HG02763 (cell line): ENCODE measurements around the gene DPEP2NB.
A peak's percentile ranks its signal among the peaks of the same experiment; 100 is the strongest.
"Not testable (repeated sequence)": the region's sequence is repeated elsewhere in the genome, so short reads cannot be mapped to it uniquely, and the experiment has no call there.

Experiments used
- ATAC-seq: cut with Tn5 transposase; IDR thresholded peaks from one replicate; pipeline ENCODE4 v1.9.1; 2021; ENCODE audit warnings: mild to moderate bottlenecking, moderate library complexity; ENCODE audit not compliant: unreplicated experiment

The DPEP2NB gene

DNA sequence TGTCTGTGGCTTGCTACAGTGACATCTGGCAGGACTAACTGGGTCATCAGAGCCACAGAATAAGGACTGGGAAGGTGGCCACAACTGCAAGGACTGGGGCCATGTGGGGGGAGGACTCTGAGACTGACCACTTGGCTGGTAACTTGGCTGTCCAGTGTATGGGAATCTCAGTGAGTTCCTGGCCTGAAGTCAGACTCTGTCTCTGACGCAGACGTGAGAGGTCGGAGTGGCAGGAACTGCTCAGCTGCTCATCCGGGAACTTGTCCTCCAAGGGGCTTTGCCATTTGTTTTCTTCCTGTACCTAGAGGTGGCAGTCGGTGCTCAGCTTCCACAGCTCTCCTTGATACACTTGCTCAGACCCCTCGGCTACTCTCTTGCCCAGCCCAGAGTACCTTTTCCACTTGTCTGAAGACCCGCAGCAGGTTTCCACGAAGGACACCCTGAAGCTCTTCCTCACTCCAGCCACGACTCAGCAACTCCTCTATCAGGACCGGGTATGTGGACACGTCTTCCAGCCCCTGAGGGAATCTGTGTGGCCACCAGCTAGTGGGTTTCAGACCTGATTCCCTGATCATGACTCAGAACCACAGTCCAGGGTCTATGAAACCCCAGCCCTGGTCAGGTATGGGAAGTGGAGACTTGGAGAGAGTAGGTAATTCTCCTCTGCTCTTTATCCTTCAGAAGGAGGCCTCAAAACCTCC, 28.1 kb downstream of the DPEP2NB start:
- no peak for ATAC-seq

DNA sequence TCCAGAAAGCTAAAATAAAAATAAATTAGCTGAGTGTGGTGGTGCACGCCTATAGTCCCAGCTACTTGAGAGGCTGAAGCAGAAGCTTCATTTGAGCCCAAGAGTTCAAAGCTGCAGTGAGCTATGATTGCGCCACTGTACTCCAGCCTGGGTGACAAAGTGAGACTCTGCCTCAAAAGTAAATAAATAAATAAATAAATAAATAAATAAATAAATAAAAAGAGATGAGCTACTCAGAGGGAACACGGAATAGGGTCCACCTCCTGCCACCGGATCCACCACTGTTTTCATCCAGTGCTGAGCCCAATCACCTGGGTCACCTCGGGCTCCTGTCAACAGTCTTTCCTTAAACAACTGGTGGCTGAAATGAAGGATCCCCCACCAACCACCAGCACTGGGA, 28.8 kb downstream of the DPEP2NB start:
- no peak for ATAC-seq

DNA sequence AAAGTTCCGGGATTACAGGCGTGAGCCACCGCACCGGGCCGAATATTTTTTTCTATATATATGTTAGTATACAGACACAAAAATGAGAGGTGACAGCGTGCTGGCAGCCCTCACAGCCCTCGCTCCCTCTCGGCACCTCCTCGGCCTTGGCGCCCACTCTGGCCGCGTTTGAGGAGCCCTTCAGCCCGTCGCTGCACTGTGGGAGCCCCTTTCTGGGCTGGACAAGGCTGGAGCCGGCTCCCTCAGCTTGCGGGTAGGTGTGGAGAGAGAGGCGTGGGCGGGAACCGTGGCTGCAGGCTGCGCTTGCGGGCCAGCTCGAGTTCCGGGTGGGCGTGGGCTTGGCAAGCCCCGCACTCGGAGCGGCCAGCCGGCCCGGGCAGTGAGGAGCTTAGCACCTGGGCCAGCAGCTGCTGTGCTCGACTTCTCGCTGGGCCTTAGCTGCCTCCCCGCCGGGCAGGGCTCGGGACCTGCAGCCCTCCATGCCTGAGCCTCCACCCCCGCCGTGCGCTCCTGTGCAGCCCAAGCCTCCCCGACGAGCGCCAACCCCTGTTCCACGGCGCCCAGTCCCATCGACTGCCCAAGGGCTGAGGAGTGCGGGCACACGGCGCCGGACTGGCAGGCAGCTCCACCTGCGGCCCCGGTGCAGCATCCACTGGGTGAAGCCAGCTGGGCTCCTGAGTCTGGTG, 33.6 kb downstream of the DPEP2NB start:
- no peak for ATAC-seq

DNA sequence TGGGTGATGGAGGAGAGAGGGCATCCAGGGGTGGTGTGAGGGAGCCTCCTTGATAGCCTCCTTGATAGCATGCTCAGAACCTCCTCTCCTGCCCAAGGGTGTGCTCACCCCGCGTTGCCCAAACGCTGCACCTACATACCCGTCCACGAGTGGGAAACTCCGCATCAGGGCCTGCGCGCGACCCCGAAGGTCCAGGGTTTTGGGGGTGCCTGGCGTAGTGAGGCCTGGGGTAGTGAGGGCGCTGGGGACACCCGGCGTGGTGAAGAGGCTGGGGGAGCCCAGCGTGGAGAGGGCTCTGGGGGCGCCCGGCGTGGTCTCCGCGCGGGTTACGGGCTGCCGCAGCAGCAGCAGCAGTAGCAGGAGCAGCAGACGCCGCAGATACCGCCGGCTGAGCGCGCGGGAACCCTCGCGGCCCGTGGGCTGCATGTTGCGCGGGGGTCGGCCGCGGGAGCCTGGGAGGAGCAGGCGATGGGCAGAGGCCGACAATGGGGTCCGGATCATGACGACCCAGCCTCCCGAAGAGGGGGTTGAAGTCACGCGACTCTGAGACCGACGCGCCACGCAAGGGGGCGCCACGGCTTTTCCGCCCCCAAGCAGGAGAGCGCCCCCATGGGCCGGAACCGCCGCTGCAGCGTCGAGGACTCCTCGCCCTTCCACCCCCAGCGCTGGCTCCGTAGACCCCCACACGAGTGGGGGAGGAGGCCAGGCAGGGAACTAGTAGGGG, 35.6 kb downstream of the DPEP2NB start, which contains the start of gene DPEP3:
Gene DPEP3, minus strand, starts transcription at position 545 of the 724 bp plus-strand sequence. Its CDS starts 119 bp downstream, at position 426.
- no peak for ATAC-seq

DNA sequence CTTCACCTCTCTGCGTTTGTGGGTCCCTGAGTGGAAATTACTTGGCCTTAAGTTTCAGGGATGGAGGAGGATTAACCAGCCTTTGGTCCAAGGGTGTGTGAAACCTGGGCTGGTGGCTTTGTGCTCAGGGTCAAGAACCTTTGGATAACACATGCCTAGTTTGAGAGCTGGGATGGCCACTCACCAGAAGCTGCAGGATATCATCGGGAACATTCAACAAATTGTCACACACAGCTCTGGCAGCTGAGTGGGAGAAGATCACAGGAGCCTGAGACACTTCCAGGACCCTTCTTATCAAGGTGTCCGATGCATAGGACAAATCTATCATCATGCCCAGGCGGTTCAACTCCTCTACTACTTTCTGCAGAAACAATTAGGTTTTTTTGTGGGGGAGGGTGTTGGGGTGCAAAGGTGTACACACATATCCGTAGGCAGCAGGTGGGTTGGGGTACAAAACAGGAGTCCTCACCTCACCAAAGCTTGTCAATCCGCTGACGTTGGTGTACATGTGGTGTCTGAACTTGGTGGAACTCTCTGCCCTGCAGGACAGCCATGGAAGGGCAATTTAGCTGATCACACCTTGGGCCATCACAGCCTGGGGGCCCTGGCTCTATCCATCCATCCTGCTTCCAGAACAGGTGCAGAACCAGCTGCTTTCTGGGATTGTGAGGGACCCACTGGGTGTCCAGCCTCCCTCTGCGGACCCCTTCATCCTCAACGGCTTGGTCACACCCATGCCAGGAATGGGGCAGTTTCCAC, 38.1 kb downstream of the DPEP2NB start:
- no peak for ATAC-seq

DNA sequence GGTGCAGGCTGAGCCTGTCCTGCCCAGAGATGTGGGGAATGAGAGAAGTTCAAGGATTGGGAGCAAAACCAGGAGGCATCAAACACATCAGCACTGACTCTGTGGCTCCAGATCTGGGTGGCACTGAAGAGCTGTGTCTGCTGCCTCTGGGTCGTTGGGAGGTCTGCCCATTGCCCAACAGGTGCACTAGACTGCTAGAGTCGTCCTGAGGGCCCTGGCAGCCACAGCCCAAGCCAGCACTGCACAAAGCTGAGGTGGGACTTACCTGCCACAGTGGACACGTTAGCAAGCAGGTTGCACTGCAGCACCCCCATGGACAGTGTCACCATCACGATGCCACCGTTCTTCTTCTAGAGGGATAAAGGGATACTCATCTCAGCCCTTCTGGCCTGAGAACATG, 38.7 kb downstream of the DPEP2NB start:
- no peak for ATAC-seq

DNA sequence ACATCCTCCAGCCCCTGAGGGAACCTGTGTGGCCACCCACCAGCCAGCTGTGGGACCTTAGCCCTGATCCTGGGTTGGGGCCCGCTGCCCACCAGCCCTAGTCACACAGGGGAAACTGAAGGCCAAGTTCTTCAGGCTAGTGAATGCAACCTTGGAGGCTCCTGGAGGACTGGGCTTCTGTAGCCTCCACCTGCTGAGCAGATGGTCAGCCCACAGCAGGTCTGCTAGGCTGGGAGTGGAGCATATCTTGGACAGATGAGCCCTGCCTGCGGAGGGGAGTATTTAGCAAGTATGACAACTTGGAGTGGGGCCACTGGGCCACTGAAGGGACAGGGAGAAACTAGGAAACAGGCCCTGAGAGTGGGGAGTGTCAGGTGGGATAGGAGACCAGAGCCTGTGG, 39.5 kb downstream of the DPEP2NB start:
- no peak for ATAC-seq

DNA sequence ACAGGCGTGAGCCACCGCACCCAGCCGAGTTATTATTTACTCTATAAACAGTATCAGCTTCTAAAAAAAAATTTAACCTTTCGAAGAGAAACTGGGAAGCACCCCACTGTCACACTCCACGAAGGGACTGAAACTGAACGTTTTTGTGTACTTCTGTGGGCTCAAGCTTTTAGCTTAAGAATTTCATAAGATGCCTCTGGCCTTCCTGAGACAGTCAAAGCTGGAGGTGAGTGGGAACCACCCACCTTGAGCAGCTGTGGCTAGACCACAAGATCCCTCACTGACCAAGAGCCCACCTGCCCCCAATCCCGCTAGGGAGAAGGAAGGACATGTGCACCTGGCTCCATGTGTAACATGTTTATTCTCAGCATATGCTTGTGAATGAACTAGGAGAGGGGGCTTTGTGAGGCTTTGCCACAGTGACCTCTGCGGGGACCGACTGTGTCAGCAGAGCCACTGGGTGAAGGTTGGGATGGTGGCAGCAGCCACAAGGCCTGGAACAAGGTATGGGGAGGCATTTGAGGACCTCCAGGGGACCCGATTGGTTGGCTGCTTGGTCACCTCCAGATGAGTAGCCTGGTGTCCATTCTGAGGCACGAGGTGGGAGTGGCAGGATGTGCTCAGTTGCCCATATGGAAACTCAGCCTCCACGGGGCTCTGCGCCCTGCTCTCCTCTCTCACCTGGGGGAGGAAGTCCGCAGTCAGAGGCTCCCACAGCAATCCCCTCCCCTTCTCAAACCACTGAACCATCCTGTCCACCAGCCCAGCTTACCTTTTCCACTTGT, 40.2 kb downstream of the DPEP2NB start:
- ATAC-seq: no peak

DNA sequence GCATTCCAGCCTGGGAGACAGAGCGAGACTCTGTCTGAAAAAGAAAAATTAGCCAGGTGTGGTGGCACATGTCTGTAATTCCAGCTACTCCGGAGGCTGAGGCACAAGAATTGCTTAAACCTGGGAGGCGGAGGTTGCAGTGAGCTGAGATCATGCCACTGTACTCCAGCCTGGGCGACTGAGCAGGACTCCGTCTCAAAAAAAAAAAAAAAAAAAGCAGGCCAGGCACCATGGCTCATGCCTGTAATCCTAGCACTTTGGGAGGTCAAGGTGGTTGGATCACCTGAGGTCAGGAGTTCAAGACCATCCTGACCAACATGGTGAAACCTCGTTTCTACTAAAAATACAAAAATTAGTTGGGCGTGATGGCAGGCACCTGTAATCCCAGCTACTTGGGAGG, 43.4 kb downstream of the DPEP2NB start:
- not testable (repeated sequence) for ATAC-seq

DNA sequence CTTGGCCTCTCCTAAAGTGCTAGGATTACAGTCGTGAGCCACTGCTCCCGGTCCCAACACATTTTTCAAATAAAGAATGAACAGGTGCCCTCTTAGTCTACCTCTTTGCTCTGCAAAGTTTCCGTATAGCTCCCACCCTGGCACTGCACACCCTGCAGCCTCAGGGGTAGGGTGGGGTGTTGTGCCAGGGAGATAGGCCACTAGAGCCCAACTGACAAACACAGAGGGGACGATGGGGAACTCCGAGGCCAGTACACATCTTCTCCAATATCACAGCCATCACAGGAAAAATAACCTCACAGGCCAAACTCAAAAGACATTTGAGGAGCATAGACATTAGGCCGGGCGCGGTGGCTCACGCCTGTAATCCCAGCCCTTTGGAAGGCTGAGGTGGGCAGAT, 44.6 kb downstream of the DPEP2NB start:
- no peak for ATAC-seq

DNA sequence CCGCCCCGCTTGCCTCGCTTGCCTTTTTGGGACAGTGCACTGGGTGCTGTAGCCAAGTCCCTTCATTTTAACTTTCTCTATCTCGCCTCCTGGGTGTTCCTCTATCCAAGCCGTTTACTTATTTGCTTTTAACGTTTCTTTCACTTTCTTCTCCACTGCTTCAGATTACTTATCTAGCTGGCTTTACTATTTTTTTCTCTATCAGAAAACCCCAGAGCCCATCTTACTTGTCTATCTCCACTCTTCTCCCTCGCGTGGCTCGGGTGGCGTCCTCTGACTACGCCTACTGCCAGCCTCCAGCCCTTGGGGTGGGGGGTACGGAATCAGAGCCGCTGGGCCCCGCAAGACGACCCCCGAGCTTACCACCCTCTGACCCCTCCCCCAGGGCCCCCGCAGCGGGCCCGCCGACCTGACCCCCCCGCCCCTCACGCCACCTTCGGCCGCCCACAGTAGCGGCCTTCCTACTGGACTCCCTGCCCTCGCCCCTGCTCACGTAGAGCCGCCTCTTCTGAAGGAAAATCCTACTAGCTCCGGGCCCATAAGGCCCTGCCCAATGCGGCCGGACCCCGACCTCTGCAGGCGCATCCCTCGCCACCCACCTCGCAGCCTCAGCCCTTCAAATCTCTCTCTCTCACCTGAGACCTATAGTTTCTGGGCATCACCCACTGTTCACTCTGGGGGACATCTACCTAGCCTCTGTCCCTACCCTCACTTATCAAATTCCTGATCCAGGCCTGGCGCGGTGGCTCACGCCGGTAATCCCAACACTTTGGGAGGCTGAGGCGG, 46.3 kb downstream of the DPEP2NB start:
- no peak for ATAC-seq

DNA sequence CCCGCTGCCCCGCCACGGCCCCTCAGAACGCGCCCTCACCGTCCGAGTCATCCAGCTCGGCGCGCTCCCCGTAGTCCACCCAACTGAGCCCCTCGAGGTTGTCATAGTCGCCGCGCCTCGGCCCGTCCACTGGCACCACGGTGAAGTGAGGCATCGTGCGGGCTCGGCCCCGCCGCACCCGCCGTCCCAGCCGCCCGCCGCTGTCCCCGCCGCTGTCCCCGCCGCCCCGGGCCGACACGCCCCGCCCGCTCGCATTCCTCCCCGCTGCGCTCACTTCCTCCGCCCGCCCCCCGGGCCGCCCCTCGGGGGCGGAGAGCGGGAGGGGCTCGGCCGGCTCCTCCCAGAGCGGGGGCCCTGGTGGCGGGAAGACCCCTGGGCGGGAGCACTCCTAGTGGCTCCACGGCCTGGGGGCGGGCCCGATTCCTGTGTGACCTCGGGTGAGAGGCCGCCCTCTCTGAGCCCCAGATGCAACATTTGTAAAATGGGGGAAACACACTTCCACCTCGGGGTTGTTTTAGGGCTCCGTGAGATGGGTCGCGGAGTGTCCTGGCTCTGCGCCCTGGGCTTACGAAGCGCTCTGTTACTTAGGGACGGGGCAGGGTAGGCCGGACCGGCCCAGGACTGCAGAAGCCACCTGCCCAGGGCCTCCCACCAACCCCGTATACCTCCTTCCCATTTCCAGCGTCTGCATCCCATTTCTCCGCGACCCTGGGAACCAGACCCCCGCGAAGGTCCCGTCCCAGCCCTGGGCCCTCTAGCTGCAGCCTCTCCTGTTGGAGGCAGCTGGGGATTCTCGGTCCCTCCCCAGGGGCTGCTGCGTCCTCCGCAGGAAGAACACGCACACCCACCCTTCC, 47.1 kb downstream of the DPEP2NB start, which contains the start of gene SLC12A4:
Gene SLC12A4, minus strand, starts transcription at position 238 of the 854 bp plus-strand sequence. Its CDS starts 84 bp downstream, at position 154.
- ATAC-seq: peak; percentile 83

DNA sequence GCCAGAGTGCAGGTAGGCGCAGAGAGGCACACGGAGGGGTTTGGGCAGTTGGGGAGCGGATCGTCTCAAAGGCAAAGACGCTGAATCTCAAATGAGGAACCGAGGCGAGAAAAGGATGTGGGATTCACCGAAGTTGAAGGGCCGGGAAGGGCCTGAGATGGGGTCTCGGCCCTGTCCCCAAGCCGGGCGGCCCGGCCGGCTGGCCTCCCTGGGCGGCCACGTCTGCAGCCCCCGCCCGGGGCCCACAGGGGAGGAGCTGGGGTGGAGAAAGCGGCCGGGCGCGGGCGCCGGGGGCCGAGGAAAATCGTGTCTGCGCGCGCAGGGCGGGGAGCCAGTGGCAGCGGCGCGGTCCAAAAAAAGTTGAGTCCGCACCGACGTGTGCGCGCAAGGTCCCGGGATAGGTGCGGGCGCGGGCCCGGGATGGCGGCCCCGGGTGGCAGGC, 47.7 kb downstream of the DPEP2NB start:
- peak; percentile 19 for ATAC-seq

DNA sequence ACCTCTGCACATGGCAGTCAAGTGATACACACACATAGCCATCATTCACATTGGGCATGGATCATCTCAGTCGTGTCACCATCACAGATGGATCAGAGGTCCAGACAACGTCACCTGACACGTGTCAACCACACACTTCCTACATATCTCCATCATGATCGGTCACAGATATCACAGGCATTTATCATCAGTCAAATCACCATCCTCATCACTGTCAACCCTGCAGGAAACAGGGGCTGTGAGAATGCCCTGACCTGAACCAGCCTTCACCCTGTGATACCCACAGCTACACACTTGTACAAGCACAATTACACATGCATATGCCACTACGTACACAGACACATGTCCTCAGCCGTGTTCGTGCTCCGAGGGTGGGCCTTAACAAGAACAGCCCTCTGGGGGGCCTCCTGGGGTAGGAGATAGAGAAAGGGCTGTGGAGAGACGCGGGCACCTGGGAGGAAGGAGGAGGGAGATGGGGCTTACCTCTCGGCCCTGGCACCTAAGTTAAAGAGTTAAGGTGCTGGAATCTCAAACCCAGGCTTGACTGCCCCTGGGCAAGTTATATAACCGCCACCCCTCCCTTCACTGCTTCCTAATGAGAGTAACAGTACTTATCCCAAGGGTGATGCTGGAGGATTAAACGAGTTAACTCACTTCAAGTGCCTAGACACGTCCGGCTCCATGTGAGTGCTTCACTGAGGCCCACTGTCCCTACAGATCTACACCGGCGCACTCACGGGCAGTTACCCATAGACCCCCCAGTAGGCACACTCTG, 48.3 kb downstream of the DPEP2NB start:
- ATAC-seq: no peak

DNA sequence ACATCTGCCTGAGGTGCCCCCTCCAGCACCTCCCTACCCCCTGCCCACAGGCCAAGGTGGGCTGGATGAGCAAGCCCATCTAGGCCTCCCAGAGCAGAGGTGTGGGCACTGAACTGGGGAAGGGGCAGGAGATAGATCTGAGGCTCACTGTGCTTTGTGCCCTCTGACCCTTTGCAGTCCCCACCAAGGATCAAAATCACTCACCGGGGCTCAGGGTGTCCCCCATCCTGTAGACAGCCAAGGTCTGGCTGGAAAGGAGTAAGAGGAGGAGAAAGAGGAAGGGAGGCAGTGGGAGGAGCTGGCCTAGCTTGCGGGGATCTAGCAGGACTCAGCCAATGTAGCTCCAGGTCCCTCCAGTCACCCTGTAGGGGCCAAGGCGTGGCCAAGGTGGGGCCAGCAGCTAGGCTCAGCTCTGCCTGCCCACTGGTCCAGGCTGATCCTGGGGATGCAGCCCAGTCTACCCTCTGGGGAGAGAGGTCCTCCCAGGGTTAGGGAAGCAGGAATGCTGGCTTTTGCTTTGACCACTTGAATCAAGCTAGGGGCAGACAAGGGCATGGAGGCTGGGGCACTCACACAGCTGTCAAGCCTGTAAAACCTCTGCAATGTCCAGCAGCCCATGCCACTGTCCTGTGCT, 49.0 kb downstream of the DPEP2NB start:
- ATAC-seq: no peak

DNA sequence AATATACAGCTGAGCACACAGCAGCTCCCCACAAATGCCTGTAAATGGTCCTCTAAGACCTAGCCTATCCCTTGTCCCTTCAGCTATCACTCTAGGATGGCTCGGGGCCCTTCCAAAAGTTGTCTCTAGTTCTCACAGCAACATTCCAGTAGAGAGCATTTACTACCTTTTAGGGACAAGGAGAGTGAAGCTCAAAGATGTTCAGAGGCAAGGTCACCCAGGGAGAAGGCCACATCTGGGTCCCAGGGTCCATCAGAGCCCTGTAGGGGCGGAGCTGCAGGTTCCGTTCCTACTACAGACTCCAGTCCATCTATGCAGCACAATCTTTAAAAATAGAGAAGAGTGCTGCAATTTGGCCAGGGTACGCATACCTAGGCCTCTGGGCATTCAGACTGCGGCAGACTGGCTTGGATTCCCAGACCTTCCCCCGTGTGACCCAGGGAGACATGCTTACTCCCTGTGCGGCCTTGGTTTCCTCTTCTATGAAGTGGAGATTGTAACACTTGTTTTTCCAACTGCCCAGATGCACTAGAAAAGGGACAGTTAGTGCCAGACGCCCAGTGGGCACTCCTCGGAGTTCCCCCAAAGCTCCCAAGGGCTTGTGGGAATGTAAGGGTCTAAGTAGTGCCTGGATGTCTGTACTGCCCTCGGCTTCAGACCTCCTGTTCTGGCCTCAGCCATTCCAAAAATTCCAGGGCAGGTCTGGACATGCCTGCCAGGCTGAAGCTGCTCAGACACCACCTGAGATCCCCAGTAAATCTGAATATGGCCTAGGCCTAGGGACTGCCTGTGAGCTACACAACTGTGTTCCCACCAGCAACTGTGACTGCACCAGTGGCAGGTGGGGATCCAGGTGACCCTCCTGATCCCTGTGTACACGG, 49.8 kb downstream of the DPEP2NB start:
- ATAC-seq: no peak
